ENCODE data around the gene ZFP92.
"Not testable (repeated sequence)": the region's sequence is repeated elsewhere in the genome, so short reads cannot be mapped to it uniquely, and the experiment has no call there.

The ZFP92 gene

GRCh38 chrX:153386097-153386496 is 25.2 kb upstream of the ZFP92 start:
- no peak for DNase-seq (ENCODE audit: low spot score)

DNA sequence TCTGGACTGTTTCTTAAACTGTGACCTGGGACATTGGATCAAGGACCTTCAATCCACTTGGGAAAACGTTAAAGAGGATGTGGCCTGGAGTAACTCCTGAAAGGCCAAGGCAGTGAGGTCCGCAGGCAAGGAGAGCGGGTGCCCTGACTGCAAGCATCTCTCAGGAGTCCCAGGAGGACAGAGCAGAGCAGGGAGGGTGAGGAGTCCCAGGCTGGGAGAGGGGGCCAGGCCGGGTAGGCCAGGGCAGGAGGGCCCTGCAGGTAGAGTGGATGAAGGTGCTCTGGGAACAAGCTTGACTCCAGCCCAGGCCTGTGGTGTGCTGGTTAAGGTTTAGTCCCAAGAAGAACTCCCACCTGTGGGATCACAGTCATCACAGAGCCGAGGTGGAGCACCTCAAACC is 23.9 kb upstream of the ZFP92 start:
- DNase-seq (ENCODE audit: low spot score) = no peak

- DNase-seq (ENCODE audit: low spot score) = no peak
These were observed 23.1 kb upstream of the ZFP92 start for GRCh38 chrX:153387987-153388721.

DNA sequence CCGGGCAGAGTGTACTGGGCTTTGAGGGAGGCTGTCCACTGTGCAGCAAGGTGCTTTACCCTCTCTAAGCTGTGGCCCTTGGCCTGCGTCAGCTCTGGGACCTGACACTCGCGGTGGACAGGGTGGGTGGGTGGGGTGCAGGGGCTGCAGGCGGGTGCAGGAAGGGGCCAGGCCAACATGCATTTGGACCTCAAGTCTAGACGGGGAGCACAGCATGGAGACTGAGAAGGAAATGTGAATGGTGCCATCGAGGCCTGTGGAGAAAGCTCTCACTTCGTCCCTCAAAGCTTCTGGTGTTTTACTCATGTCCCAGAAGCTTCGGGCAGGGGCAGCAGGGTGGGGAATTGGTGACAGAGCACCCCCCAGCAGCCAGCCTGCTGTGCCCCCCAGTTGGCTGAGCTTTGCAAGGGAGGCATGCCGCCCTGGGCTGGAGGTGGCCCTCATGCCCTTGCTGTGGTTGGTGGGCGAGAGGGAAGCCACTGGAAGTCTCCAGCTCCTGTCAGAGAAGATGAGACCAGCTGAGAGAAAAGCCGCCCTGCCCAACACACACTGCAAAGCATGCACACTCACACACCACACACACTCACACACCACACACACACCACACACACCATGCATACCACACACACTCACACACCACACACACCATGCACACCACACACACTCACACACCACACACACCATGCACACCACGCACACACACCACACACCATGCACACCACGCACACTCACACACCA is 22.4 kb upstream of the ZFP92 start:
- DNase-seq (ENCODE audit: low spot score) = no peak

DNA sequence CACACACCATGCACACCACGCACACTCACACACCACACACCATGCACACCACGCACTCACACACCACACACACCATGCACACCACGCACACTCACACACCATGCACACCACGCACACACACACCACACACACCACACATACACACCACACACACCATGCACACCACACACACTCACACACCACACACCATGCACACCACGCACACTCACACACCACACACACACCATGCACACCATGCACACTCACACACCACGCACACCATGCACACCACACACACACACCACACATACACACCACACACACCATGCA is 21.9 kb upstream of the ZFP92 start:
- DNase-seq (ENCODE audit: low spot score) = not testable (repeated sequence)

- no peak for DNase-seq (ENCODE audit: low spot score)
These were observed 18.5 kb upstream of the ZFP92 start for GRCh38 chrX:153392642-153393321.

GRCh38 chrX:153394612-153395011 is 16.7 kb upstream of the ZFP92 start:
- no peak for DNase-seq (ENCODE audit: low spot score)

DNA sequence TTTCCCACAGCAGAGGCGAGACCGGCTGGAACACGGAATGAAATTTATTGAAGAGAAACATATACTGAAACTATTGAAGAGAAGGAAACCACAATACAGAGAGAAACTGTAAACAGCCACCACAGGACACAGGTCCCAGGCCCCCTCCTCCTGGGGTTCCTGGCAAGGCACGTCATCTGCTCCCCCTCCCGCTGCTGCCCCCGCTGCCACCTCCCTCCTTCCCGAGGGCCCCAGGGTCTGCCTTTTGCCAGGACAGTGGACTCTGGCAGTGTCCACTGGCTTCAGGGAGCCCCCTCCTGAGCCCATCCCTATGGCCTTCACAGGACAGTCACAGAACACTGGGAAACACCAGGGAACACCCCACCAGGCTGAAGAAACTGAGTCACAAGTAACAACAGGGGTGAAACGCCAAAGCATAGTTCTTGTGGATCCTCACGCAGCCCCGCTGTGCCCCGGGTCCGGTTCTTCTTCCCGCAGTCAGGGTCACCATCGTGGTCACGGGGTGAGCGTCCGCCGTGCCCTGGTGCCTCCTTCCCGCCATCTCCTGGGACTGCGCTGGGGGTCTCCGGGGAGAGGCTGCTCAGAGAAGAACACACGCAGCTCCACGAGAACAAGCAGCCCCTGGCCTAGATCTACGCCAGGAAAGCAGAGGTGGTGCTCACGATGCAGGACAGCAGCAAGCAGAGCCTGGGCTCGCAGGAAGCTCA is 15.5 kb upstream of the ZFP92 start:
- DNase-seq (ENCODE audit: low spot score) = no peak

GRCh38 chrX:153396320-153397195 is 14.7 kb upstream of the ZFP92 start:
- no peak for DNase-seq (ENCODE audit: low spot score)

- no peak for DNase-seq (ENCODE audit: low spot score)
These were observed 13.9 kb upstream of the ZFP92 start for GRCh38 chrX:153397256-153397960.

- DNase-seq (ENCODE audit: low spot score) = no peak
These were observed 12.9 kb upstream of the ZFP92 start for GRCh38 chrX:153398275-153398960.

DNA sequence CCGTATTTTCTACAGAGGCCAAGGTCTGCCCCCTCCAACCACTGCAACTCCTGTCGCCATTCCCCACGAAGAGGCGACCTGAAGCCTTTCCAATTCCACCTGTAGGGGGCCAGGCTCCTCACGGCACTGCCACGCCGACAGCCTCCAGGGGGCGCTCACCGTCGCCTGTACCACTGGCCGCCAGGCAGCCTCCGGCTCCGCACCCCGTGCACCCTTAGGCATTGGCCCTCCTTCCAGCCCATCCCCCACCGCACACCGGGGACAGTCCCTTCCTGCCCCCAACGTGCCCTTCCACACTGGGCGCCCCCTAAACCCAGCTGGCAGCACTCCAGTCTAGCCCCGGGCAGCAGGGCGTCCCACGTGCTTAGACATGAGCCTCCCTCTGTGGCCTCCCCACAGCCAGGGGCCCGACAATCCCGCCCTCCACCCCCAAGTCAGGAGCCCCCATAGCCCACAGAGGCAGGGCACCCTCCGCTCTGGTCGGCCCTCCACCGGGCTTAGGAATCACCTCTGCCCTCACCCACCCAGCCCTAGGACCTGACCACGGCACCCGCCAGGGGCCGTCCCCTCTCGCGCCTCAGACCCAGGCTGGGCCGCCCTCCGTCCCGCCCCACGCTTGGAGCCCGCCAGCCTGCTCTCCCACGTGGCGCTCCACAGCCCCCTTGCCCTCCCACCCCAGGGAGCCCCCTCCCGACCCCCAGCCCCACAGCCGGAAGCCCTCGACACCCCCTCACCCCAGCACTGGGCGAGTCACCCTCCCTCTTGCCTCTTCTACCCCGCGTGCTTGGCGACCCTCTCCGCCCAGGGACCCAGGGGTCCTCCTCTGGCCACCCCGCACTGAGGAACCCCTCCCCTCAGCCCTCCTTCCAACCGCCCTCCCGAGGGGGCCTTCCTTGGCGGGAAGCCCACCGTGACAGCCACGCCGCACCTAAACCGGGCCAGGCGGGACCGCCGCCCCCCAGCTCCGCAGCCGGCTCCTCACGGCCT is 10.8 kb upstream of the ZFP92 start:
- DNase-seq (ENCODE audit: low spot score) = no peak

GRCh38 chrX:153401133-153401764 is 10.0 kb upstream of the ZFP92 start, which contains the start of gene PNMA6E:
PNMA6E (minus strand) TSS chrX:153401350; CDS start chrX:153398849, 2,501 bp downstream.
- DNase-seq (ENCODE audit: low spot score) = no peak

DNA sequence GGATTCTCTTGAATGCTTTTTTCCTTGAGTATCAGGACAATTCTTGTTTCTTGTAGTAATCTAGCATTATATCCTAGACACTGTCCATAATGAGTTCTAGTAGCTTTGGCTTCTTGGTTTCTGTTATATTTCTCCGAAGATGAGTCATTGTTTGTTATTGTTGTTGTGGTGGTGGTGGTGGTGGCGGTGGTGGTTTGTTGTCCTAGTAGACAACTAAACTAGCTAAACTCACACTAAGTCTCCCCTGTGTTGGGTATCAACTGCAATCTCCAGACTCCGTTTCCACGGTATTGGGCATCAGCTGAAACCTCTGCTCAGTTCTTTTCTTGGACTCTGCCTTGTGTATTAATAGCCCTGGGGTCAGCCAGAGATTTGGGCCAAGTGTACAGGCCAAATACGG is 6.9 kb upstream of the ZFP92 start:
- DNase-seq (ENCODE audit: low spot score) = not testable (repeated sequence)

GRCh38 chrX:153405426-153405825 is 5.8 kb upstream of the ZFP92 start:
- no peak for DNase-seq (ENCODE audit: low spot score)

DNA sequence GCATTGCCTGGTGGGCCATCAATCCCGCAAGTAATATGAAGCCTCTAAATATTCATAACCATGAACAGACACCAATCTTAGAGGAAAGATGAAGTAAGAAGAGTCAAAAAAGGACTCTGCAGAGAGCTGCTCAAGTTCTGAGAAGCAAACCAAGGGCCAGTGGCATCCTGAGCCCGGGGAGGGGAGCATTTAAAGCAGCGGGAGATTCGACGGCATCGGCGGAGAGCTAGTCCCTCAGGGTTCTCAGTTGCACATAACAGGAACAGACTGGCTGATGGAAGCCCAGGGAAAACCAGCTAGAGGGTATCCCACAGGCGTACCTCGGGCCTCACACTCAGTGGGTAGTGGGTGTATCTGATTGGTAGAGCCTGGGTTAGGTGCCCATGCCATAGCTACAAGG is 5.3 kb upstream of the ZFP92 start:
- DNase-seq (ENCODE audit: low spot score) = no peak

- no peak for DNase-seq (ENCODE audit: low spot score)
These were observed 4.4 kb upstream of the ZFP92 start for GRCh38 chrX:153406903-153407302.

DNA sequence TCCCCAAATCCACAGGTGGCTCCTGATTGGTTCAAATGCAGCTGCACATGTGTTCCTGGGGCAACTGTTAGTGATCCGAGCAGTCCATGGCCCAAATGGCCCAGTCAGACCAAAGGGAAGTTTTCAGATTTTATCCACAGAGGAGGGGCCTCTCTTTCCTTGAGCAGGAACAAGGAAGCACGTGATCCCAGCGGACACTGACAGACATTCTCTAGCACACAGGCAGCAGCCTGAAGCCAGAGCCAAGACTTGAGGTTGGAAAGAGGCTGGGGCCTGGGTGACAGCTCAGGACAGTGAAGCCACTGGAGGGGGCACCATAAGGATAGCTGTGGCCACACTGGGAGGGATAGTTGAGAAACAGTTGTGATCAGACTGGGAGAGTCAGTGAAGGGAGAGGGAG is 3.5 kb upstream of the ZFP92 start:
- no peak for DNase-seq (ENCODE audit: low spot score)
